B cell (primary cell): ENCODE measurements around the gene SEC24C. TPM values are rescaled to one million over a fixed set of nuclear protein-coding genes. Genes with fewer than 3 reads are reported as not detected.
A peak's percentile ranks its signal among the peaks of the same experiment; 100 is the strongest.

Experiments used
- ATAC-seq: fragments of 200-7000 bp; cut with Tn5 transposase; one replicate; pipeline ENCODE4 v1.10.0; 2021; ENCODE audit warnings: low read depth, mild to moderate bottlenecking, moderate number of reproducible peaks, moderate library complexity
- CTCF ChIA-PET: fragments of 350-600 bp; sonication (Branson Sonifier 250); formaldehyde crosslinking; loops from one replicate; lab custom pipeline; 2021; ENCODE audit warnings: antibody characterized with exemption, inconsistent platforms; lab: Charles Lee
- POLR2A ChIA-PET: fragments of 350-600 bp; sonication (Branson Sonifier 250); formaldehyde crosslinking; loops from one replicate; lab custom pipeline; 2021; ENCODE audit warnings: antibody characterized with exemption; lab: Charles Lee
- DNase-seq: peaks from one replicate; pipeline ENCODE4 v3.0.0; 2013
- H2AFZ ChIP-seq: 2 replicates; pipeline ENCODE4 v1.6.1; 2012; ENCODE audit warnings: mild to moderate bottlenecking, low read depth, low read length; ENCODE audit not compliant: insufficient read depth, poor library complexity, severe bottlenecking
- H3K27ac ChIP-seq, 2 donors: 1 replicate in 1 of 2; 2 replicates in 1 of 2; pipeline ENCODE4 v1.5.1; 2012 to 2013; ENCODE audit warnings: low read length in 2 of 2, mild to moderate bottlenecking in 2 of 2, moderate library complexity in 1 of 2
- H3K27me3 ChIP-seq, 4 experiments: fragments of 200-600 bp in 1 of 4; sonication (generic) in 1 of 4; replicated peaks in 1 of 4; 1 replicate in 2 of 4; 2 replicates in 2 of 4; pipeline versions ENCODE4 v1.6.1 to v1.7.0; 2013 to 2016; ENCODE audit warnings: low read length in 3 of 4, mild to moderate bottlenecking in 2 of 4, mixed read lengths in 1 of 4, moderate library complexity in 1 of 4; ENCODE audit not compliant: insufficient read depth in 4 of 4, control insufficient read depth in 3 of 4; ENCODE audit errors: control extremely low read depth in 1 of 4
- H3K36me3 ChIP-seq, 2 experiments: replicated peaks in 1 of 2; 1 replicate in 1 of 2; 2 replicates in 1 of 2; pipeline versions ENCODE4 v1.6.1 to v1.7.1; 2013; ENCODE audit warnings: low read length in 1 of 2; ENCODE audit not compliant: insufficient read depth in 2 of 2, control insufficient read depth in 1 of 2; ENCODE audit errors: control extremely low read depth in 1 of 2, extremely low read depth in 1 of 2
- H3K4me1 ChIP-seq, 2 donors: fragments of 200-600 bp in 1 of 2; sonication (generic) in 1 of 2; 1 replicate in 1 of 2; 2 replicates in 1 of 2; pipeline versions ENCODE4 v1.5.1 to v1.6.1; 2013 to 2017; ENCODE audit warnings: low read length in 2 of 2; ENCODE audit not compliant: control insufficient read depth in 2 of 2, insufficient read depth in 2 of 2
- H3K4me2 ChIP-seq: replicated peaks from 2 replicates; pipeline ENCODE3; 2012; ENCODE audit warnings: mild to moderate bottlenecking, low read depth, low read length; ENCODE audit not compliant: poor library complexity, severe bottlenecking
- H3K4me3 ChIP-seq, 5 experiments: fragments of 200-600 bp in 1 of 5; sonication (generic) in 1 of 5; 1 replicate in 3 of 5; 2 replicates in 2 of 5; pipeline versions ENCODE4 v1.5.1 to v1.7.0; 2011 to 2016; ENCODE audit warnings: low read length in 4 of 5, mild to moderate bottlenecking in 4 of 5, low read depth in 2 of 5, control low read depth in 1 of 5, moderate library complexity in 1 of 5; ENCODE audit not compliant: insufficient read depth in 1 of 5; ENCODE audit errors: control extremely low read depth in 1 of 5, extremely low read depth in 1 of 5
- H3K79me2 ChIP-seq: fragments of 200-600 bp; sonication (generic); one replicate; pipeline ENCODE4 v1.6.0; 2016; ENCODE audit warnings: low read length; ENCODE audit not compliant: control insufficient read depth, insufficient read depth
- H3K9ac ChIP-seq: fragments of 200-600 bp; sonication (generic); 2 replicates; pipeline ENCODE4 v1.6.1; 2017; ENCODE audit warnings: mild to moderate bottlenecking, low read length, moderate library complexity
- H3K9me3 ChIP-seq, 3 donors: one replicate each; pipeline versions ENCODE4 v1.6.1 to v1.7.1; 2013; ENCODE audit warnings: low read length in 2 of 3; ENCODE audit not compliant: control insufficient read depth in 2 of 3, insufficient read depth in 1 of 3; ENCODE audit errors: control extremely low read depth in 1 of 3
- H4K20me1 ChIP-seq: 2 replicates; pipeline ENCODE4 v1.6.0; 2012; ENCODE audit warnings: mild to moderate bottlenecking, low read length; ENCODE audit not compliant: insufficient read depth, control insufficient read depth, poor library complexity, severe bottlenecking
- H3K27ac Mint-ChIP-seq: one replicate; pipeline ENCODE4 v1.8.0; 2021; ENCODE audit warnings: mixed read lengths
- H3K27me3 Mint-ChIP-seq: one replicate; pipeline ENCODE4 v1.8.0; 2021; ENCODE audit warnings: mixed read lengths
- H3K4me1 Mint-ChIP-seq: one replicate; pipeline ENCODE4 v1.8.0; 2021; ENCODE audit warnings: mixed read lengths
- H3K4me3 Mint-ChIP-seq: one replicate; pipeline ENCODE4 v1.8.0; 2021; ENCODE audit warnings: mixed read lengths
- H3K9me3 Mint-ChIP-seq: one replicate; pipeline ENCODE4 v1.8.0; 2022; ENCODE audit warnings: mixed read lengths; ENCODE audit not compliant: insufficient read depth
- EZH2 ChIP-seq: IDR thresholded peaks from 2 replicates; pipeline ENCODE4 v1.6.1; 2012; ENCODE audit warnings: borderline replicate concordance, low read depth, mild to moderate bottlenecking, moderate library complexity, low read length; ENCODE audit not compliant: insufficient read depth, poor library complexity, severe bottlenecking
- WGBS: methylation state at CpG from one replicate; pipeline ENCODE4 v1.1.5; 2013; ENCODE audit warnings: missing lambda C conversion rate; ENCODE audit not compliant: insufficient coverage; 5-methylcytosine and 5-hydroxymethylcytosine counted together
- intact Hi-C: fragments of 100-400 bp; cut with micrococcal nuclease; formaldehyde crosslinking; loops from one replicate; pipeline ENCODE4 v1.10.0; 2022
- polyA plus RNA-seq: library from polyadenylated mRNA; depleted of rRNA; stranded (reverse); fragments of >200 nt; gene quantifications from 2 replicates; pipeline ENCODE4 v1.2.3, GENCODE V29; 2012
- total RNA-seq, 2 donors: library from RNA; stranded (reverse); fragments of 120-200 nt in 1 of 2; gene quantifications; 1 replicate in 1 of 2; 2 replicates in 1 of 2; pipeline versions ENCODE4 v1.2.3 to v1.2.4, GENCODE V29; 2013 to 2022
- TF ChIP-seq, protein P1 (sequence below): fragments of 200-600 bp; IDR thresholded peaks from one replicate; pipeline ENCODE4 v1.8.0; 2022; ENCODE audit warnings: antibody characterized with exemption, mild to moderate bottlenecking

Gene SEC24C
- total and polyA plus RNA-seq, 2 donors (not counting 1 experiment from before 2014, with no cell fraction given): 60.2 to 78.7 TPM

DNA sequence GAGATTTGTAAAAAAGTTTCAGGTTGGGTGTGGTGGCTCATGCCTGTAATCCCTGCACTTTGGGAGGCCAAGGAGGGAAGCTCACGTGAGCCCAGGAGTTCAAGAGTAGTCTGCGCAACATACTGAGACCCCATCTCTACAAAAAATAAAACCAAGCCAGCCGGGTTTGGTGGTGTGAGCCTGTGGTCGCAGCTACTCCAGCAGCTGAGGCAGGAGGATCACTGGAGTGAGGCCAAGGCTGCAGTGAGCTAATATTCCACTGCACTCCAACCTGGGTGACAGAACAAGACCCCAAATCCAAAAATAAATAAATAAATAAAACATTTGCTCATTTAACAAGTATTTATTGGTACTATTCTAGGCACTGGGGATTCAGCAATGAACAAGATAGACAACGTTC lies 36.1 kb downstream of the SEC24C start:
- peaks cover 26 to 32% of the 10 kb centered on the region in 2 donors for H3K4me1 ChIP-seq
- intact Hi-C loops: no loop called here

DNA sequence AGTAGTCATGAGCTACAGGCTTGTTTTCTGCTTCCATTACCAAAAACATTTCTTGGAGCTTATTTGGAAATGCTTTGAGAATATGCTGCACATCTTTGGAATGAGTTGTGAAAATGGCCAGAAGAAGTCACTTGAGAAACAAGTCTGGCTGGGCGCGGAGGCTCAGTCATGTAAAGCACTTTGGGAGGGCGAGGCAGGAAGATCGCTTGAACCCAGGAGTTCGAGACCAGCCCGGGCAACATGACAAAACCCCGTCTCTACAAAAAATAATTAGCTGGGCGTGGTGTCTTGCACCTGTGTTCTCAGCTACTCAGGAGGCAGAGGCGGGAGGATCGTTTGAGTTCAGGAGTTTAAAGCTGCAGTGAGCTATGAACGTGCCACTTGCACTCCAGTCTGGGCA lies 36.8 kb downstream of the SEC24C start:
- POLR2A ChIA-PET: interaction anchor here (1.2 to 2.0 kb wide), 2 partner anchors 9 to 17 kb away, joined by 3 to 20 read pairs; a partner anchor contains a TSS
- H3K4me3 Mint-ChIP-seq: peak overlapping the region; percentile 99
- H3K4me1 Mint-ChIP-seq: peaks cover 47% of the 10 kb centered on the region
- Histone ChIP-seq H3K27me3 (no peaks in the 10 kb centered on the region), H3K9me3 (no peaks in the 10 kb centered on the region), H3K4me1 (peaks cover 25 to 31% of the 10 kb centered on the region in 2 donors), H3K4me2 (peak overlapping the region; percentile 76), H3K9ac (peak overlapping the region; percentile 75), H3K79me2 (peaks cover 73% of the 10 kb centered on the region), H4K20me1 (peaks cover 7% of the 10 kb centered on the region), H2AFZ (peak overlapping the region; percentile 87), H3K4me3 (peak overlapping the region in 4 of 5 experiments; percentile 72 to 86 (median 76)), H3K36me3 (peaks cover 0 to 16% of the 10 kb centered on the region in 2 experiments), H3K27ac (no peak overlapping the region)
- no peak for TF ChIP-seq EZH2
- TF ChIP-seq, protein P1, sequence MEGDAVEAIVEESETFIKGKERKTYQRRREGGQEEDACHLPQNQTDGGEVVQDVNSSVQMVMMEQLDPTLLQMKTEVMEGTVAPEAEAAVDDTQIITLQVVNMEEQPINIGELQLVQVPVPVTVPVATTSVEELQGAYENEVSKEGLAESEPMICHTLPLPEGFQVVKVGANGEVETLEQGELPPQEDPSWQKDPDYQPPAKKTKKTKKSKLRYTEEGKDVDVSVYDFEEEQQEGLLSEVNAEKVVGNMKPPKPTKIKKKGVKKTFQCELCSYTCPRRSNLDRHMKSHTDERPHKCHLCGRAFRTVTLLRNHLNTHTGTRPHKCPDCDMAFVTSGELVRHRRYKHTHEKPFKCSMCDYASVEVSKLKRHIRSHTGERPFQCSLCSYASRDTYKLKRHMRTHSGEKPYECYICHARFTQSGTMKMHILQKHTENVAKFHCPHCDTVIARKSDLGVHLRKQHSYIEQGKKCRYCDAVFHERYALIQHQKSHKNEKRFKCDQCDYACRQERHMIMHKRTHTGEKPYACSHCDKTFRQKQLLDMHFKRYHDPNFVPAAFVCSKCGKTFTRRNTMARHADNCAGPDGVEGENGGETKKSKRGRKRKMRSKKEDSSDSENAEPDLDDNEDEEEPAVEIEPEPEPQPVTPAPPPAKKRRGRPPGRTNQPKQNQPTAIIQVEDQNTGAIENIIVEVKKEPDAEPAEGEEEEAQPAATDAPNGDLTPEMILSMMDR: no peak
- WGBS: 41% methylated on average over 7 of the region's 11 CpGs
- peak overlapping the region; percentile 97 for H3K27ac Mint-ChIP-seq
- no peak for ATAC-seq
- CTCF ChIA-PET: interaction anchor here (1.2 to 6.2 kb wide), 2 partner anchors 9 to 99 kb away, joined by 4 to 35 read pairs; a partner anchor contains a TSS
- H3K27me3 Mint-ChIP-seq: no peaks in the 10 kb centered on the region
- H3K9me3 Mint-ChIP-seq: no peaks in the 10 kb centered on the region
- intact Hi-C loops: loop anchor here (1.0 kb wide), 1 partner anchor 9 kb away; a partner anchor contains a TSS
- no peak for DNase-seq

More for the DNA sequence above, 36.1 kb downstream of the SEC24C start:
- ChIA-PET POLR2A (interaction anchor here (1.2 to 2.0 kb wide), 2 partner anchors 8 to 18 kb away, joined by 3 to 20 read pairs; a partner anchor contains a TSS), CTCF (interaction anchor here (6.2 kb wide), 1 partner anchor 8 kb away, joined by 35 read pairs; a partner anchor contains a TSS)
- Histone ChIP-seq H4K20me1 (peaks cover 6% of the 10 kb centered on the region), H2AFZ (no peak overlapping the region), H3K9ac (no peak overlapping the region), H3K9me3 (no peaks in the 10 kb centered on the region), H3K36me3 (peaks cover 0 to 21% of the 10 kb centered on the region in 2 experiments), H3K27ac (no peak overlapping the region), H3K4me3 (no peak overlapping the region), H3K4me2 (peak overlapping the region; percentile 76), H3K79me2 (peaks cover 76% of the 10 kb centered on the region), H3K27me3 (no peaks in the 10 kb centered on the region)
- DNase-seq: no peak
- no peak for TF ChIP-seq EZH2
- TF ChIP-seq, protein P1: no peak
- peaks cover 48% of the 10 kb centered on the region for H3K4me1 Mint-ChIP-seq
- 67% methylated on average over 1 of the region's 5 CpGs for WGBS
- ATAC-seq: no peak
- peak overlapping the region; percentile 43 for H3K27ac Mint-ChIP-seq
- no peaks in the 10 kb centered on the region for H3K9me3 Mint-ChIP-seq
- H3K4me3 Mint-ChIP-seq: peak overlapping the region; percentile 99
- H3K27me3 Mint-ChIP-seq: no peaks in the 10 kb centered on the region
